DND-41 (cell line): ENCODE data around the gene EEF1AKMT1.

Experiments
- ATAC-seq: fragments of 200-7000 bp; cut with Tn5 transposase; 3 replicates; pipeline ENCODE4 v1.9.1; 2021; ENCODE audit warnings: low read depth; ENCODE audit not compliant: insufficient read depth
- DNase-seq: peaks from one replicate; pipeline ENCODE4 v3.0.0-alpha.2; 2020
- H2AFZ ChIP-seq: 2 replicates; pipeline ENCODE4 v1.6.0; 2012; ENCODE audit warnings: low read depth, low read length
- H3K27ac ChIP-seq: 2 replicates; pipeline ENCODE4 v1.5.1; 2012; ENCODE audit warnings: low read length, inconsistent platforms
- H3K27me3 ChIP-seq: fragments of 200-600 bp; sonication (generic); 2 replicates; pipeline ENCODE4 v1.6.0; 2012; ENCODE audit warnings: low read length, mild to moderate bottlenecking, inconsistent platforms; ENCODE audit not compliant: insufficient read depth, poor library complexity
- H3K36me3 ChIP-seq: 2 replicates; pipeline ENCODE4 v1.5.1; 2012; ENCODE audit warnings: low read length, inconsistent platforms; ENCODE audit not compliant: insufficient read depth
- H3K4me1 ChIP-seq: 2 replicates; pipeline ENCODE4 v1.5.1; 2012; ENCODE audit warnings: mild to moderate bottlenecking, low read length; ENCODE audit not compliant: insufficient read depth
- H3K4me2 ChIP-seq: 2 replicates; pipeline ENCODE4 v1.6.0; 2012; ENCODE audit warnings: mild to moderate bottlenecking, moderate library complexity, low read length, inconsistent platforms; ENCODE audit not compliant: insufficient read depth
- H3K4me3 ChIP-seq, 2 experiments: fragments of 200-600 bp in 1 of 2; shearing (Covaris generic) in 1 of 2; 2 replicates each; pipeline ENCODE4 v1.5.1; 2012 to 2016; ENCODE audit warnings: inconsistent platforms in 2 of 2, low read length in 2 of 2, mild to moderate bottlenecking in 2 of 2, low read depth in 1 of 2, moderate library complexity in 1 of 2
- H3K79me2 ChIP-seq: 2 replicates; pipeline ENCODE4 v1.6.0; 2012; ENCODE audit warnings: low read length, inconsistent platforms; ENCODE audit not compliant: insufficient read depth
- H3K9ac ChIP-seq: 2 replicates; pipeline ENCODE4 v1.6.0; 2012; ENCODE audit warnings: low read depth, mild to moderate bottlenecking, inconsistent platforms, low read length, moderate library complexity
- H3K9me3 ChIP-seq: 2 replicates; pipeline ENCODE4 v1.5.1; 2012; ENCODE audit warnings: low read length, moderate library complexity, mild to moderate bottlenecking, inconsistent platforms; ENCODE audit not compliant: insufficient read depth, severe bottlenecking
- H4K20me1 ChIP-seq: 2 replicates; pipeline ENCODE4 v1.6.0; 2012; ENCODE audit warnings: low read length; ENCODE audit not compliant: insufficient read depth
- EZH2 ChIP-seq: IDR thresholded peaks from 3 replicates; pipeline ENCODE4 v1.6.1; 2012; ENCODE audit warnings: borderline replicate concordance, low read depth, mild to moderate bottlenecking, moderate library complexity, low read length, inconsistent platforms; ENCODE audit not compliant: severe bottlenecking
- TF ChIP-seq, protein P1 (sequence below): IDR thresholded peaks from 2 replicates; pipeline ENCODE4 v1.5.1; 2012; ENCODE audit warnings: borderline replicate concordance, low read length, moderate library complexity, mild to moderate bottlenecking; ENCODE audit not compliant: poor library complexity, severe bottlenecking; ENCODE audit errors: extremely low read depth

EEF1AKMT1 gene

DNA sequence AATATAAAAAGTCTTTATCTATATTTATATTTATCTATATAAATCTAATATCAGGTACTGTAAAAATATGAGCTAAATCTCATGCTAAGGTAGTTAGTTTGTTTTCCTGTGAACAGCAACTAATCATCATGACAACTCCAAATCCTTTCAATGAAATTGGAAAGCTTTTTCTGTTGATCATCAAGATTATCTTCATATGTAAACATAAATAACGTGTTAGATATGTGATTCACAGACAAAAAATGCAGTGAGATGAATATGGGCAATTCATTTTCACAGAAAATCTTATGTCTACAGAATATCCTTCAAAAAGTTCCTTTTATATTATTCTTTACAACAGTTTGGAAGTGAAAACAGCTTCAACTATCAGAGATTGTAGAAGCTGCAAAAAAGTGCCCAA lies 41.7 kb upstream of the EEF1AKMT1 start:
- peaks cover 3% of the 10 kb centered on the region; the same call in 1 of the 2 replicates for H3K79me2 ChIP-seq
- peaks cover 39% of the 10 kb centered on the region for H3K36me3 ChIP-seq
- TF ChIP-seq, protein P1, sequence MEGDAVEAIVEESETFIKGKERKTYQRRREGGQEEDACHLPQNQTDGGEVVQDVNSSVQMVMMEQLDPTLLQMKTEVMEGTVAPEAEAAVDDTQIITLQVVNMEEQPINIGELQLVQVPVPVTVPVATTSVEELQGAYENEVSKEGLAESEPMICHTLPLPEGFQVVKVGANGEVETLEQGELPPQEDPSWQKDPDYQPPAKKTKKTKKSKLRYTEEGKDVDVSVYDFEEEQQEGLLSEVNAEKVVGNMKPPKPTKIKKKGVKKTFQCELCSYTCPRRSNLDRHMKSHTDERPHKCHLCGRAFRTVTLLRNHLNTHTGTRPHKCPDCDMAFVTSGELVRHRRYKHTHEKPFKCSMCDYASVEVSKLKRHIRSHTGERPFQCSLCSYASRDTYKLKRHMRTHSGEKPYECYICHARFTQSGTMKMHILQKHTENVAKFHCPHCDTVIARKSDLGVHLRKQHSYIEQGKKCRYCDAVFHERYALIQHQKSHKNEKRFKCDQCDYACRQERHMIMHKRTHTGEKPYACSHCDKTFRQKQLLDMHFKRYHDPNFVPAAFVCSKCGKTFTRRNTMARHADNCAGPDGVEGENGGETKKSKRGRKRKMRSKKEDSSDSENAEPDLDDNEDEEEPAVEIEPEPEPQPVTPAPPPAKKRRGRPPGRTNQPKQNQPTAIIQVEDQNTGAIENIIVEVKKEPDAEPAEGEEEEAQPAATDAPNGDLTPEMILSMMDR, result no peak
- TF ChIP-seq EZH2, result no peak
- H3K4me2 ChIP-seq, result no peak overlapping the region
- DNase-seq (no peak), ATAC-seq (no peak)
- no peak overlapping the region for H3K4me3 ChIP-seq
- no peak overlapping the region for H2AFZ ChIP-seq
- H3K9ac ChIP-seq, result no peak overlapping the region
- no peak overlapping the region for H3K27ac ChIP-seq
- no peaks in the 10 kb centered on the region for H4K20me1 ChIP-seq
- no peaks in the 10 kb centered on the region for H3K27me3 ChIP-seq
- no peaks in the 10 kb centered on the region for H3K4me1 ChIP-seq
- H3K9me3 ChIP-seq, result no peaks in the 10 kb centered on the region

DNA sequence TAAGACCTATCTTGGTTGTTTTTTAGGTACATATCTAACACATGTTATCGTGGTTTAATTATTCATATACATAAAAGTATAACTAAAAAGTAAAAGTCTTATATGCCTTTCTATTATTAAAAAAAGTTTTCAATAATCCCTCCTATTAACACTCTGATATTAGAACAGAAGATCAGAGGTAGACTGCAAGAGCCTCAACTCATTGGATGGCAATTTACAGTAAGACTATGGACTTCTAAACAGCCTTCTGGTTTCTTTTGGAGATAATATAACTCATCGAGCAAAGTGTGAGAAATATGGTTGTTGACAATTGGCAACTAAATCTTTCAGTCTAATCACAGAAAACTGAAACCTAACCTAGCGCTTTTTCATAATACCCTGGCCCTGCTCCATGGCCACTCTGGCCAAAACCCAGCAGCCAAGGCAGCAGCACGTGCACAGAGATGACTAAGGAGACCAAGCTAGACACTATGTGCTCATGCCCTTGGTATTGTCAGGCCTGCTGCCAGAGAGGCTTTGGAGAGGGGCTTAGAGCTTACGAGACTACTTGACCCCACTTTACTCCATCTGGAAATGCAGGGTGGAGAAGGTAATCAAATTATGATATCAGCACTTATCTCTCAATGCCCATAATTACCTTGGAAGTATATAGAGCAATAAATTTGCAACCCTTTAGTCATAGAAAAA lies 40.6 kb upstream of the EEF1AKMT1 start:
- H3K4me3 ChIP-seq, result no peak overlapping the region
- no peak for ATAC-seq
- DNase-seq, result no peak
- H3K79me2 ChIP-seq, result peaks cover 3% of the 10 kb centered on the region; the same call in 1 of the 2 replicates
- no peak for TF ChIP-seq EZH2
- TF ChIP-seq, protein P1, result no peak
- no peaks in the 10 kb centered on the region for H4K20me1 ChIP-seq
- H2AFZ ChIP-seq, result no peak overlapping the region
- no peaks in the 10 kb centered on the region for H3K4me1 ChIP-seq
- H3K9ac ChIP-seq, result no peak overlapping the region
- H3K27ac ChIP-seq, result no peak overlapping the region
- H3K4me2 ChIP-seq, result no peak overlapping the region
- H3K36me3 ChIP-seq, result peaks cover 35% of the 10 kb centered on the region
- H3K27me3 ChIP-seq, result no peaks in the 10 kb centered on the region
- no peaks in the 10 kb centered on the region for H3K9me3 ChIP-seq

DNA sequence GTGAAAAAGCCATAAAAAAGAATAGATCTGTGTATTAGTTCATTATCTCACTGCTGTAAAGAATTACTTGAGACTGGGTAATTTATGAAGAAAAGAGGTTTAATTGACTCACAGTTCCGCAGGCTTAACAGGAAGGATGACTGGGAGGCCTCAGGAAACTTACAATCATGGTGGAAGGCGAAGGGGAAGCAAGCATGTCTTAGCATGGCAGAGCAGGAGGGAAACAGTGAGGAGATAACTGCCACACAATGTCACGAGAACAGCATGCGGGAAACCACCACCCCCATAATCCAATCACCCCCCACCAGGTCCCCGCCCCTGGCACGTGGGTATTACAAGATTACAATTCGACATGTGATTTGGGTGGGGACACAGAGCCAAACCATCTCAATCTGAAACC lies 39.1 kb upstream of the EEF1AKMT1 start:
- H3K36me3 ChIP-seq, result peaks cover 42% of the 10 kb centered on the region
- H3K4me2 ChIP-seq, result no peak overlapping the region
- H3K9me3 ChIP-seq, result no peaks in the 10 kb centered on the region
- H3K4me3 ChIP-seq, result no peak overlapping the region
- H2AFZ ChIP-seq, result no peak overlapping the region
- H3K9ac ChIP-seq, result no peak overlapping the region
- ATAC-seq, result no peak
- TF ChIP-seq EZH2, result no peak
- TF ChIP-seq, protein P1, result no peak
- H3K79me2 ChIP-seq, result peaks cover 3% of the 10 kb centered on the region; the same call in 1 of the 2 replicates
- no peak overlapping the region for H3K27ac ChIP-seq
- H3K27me3 ChIP-seq, result no peaks in the 10 kb centered on the region
- H3K4me1 ChIP-seq, result no peaks in the 10 kb centered on the region
- no peak for DNase-seq
- no peaks in the 10 kb centered on the region for H4K20me1 ChIP-seq
